Heart left ventricle (tissue), 16 donors: ENCODE results near the gene MCM8. TPM values are rescaled to one million over a fixed set of nuclear protein-coding genes. Genes with fewer than 3 reads are reported as not detected.

ENCODE experiments used
- ATAC-seq, 4 donors: fragments of 200-7000 bp; cut with Tn5 transposase; one replicate each; pipeline ENCODE4 v1.9.1; 2020 to 2022; ENCODE audit warnings: moderate library complexity in 4 of 4, mild to moderate bottlenecking in 3 of 4, moderate number of reproducible peaks in 1 of 4
- DNase-seq, 5 donors: peaks; one replicate each; pipeline ENCODE4 v3.0.0-alpha.2; 2020
- H3K27ac ChIP-seq, 12 donors: fragments of 200-600 bp; sonication (generic) in 4 of 12; one replicate each; pipeline versions ENCODE4 v1.5.0 to v1.8.0; 2016 to 2022; ENCODE audit warnings: mild to moderate bottlenecking in 2 of 12
- H3K27me3 ChIP-seq, 9 donors: fragments of 200-600 bp; sonication (generic) in 2 of 9; one replicate each; pipeline versions ENCODE4 v1.5.1 to v1.8.0; 2016 to 2022; ENCODE audit warnings: mild to moderate bottlenecking in 3 of 9
- H3K36me3 ChIP-seq, 9 donors: fragments of 200-600 bp; sonication (generic) in 2 of 9; one replicate each; pipeline versions ENCODE4 v1.5.0 to v1.8.0; 2018 to 2022; ENCODE audit warnings: mild to moderate bottlenecking in 2 of 9
- H3K4me1 ChIP-seq, 12 donors: fragments of 200-600 bp; sonication (generic) in 4 of 12; one replicate each; pipeline versions ENCODE4 v1.5.0 to v1.8.0; 2016 to 2022; ENCODE audit warnings: mild to moderate bottlenecking in 3 of 12
- H3K4me3 ChIP-seq, 12 donors: fragments of 200-600 bp; sonication (generic) in 4 of 12; one replicate each; pipeline versions ENCODE4 v1.5.0 to v1.8.0; 2017 to 2022; ENCODE audit warnings: mild to moderate bottlenecking in 9 of 12, moderate library complexity in 4 of 12
- H3K9me3 ChIP-seq, 12 donors: fragments of 200-600 bp; sonication (generic) in 4 of 12; one replicate each; pipeline versions ENCODE4 v1.5.0 to v1.8.0; 2016 to 2022; ENCODE audit warnings: mild to moderate bottlenecking in 1 of 12
- CTCF ChIP-seq, 12 donors: fragments of 200-600 bp; sonication (generic) in 4 of 12; IDR thresholded peaks; one replicate each; pipeline versions ENCODE4 v1.5.0 to v1.8.0; 2018 to 2022; ENCODE audit warnings: antibody characterized with exemption in 12 of 12, mild to moderate bottlenecking in 5 of 12
- POLR2A ChIP-seq, 2 donors: fragments of 450-650 bp; IDR thresholded peaks; one replicate each; pipeline ENCODE4 v1.6.1; 2017; ENCODE audit warnings: antibody characterized with exemption in 2 of 2, mild to moderate bottlenecking in 2 of 2, moderate library complexity in 2 of 2
- WGBS, 4 donors: extraction: QIAGEN DNeasy Blood & Tissue Kit in 2 of 4; methylation state at CpG; one replicate each; pipeline versions ENCODE4 v1.1.5 to v1.1.7; 2013 to 2018; 5-methylcytosine and 5-hydroxymethylcytosine counted together
- intact Hi-C, 10 donors: fragments of 100-400 bp; cut with DNase I; formaldehyde crosslinking; loops; one replicate each; pipeline versions ENCODE4 v1.11.1 to v1.14.2; 2022
- polyA plus RNA-seq, 2 donors: library from polyadenylated mRNA; stranded (reverse); fragments of 200-250 nt; gene quantifications; one replicate each; pipeline ENCODE4 v1.2.3, GENCODE V29; 2013
- total RNA-seq, 9 donors: library from RNA; depleted of rRNA in 2 of 9; stranded (reverse); fragments of >200 nt in 2 of 9; fragmentation: NEBNext Ultra II Directional in 3 of 9; extraction: Animal tissue kit (Norgen Biotek cat#: 25700) in 3 of 9; gene quantifications; one replicate each; pipeline versions ENCODE4 v1.1.0 to v1.2.4, GENCODE V29; 2016 to 2023
- donor health status: ischemic (EF 13 %, LVEDD 7.1; RV severe dilation, severe dysfunction).
- donor health status: healthy with polysubstance abuse.
- donor health status: DM: no; HTN: yes; CAD: no.
- donor health status: DM: no; HTN: no; CAD: no.
- donor health status: ischemic (EF 25% LVEDD 6.9; RV normal size, moderate dysfunction).
- donor health status: ischemic (EF 25% LVEDD 5.7; RV mildly dilated, moderate dysfunction).
- donor health status: healthy.
- donor health status: DM: yes; HTN: yes; CAD: no.
- donor health status: ischemic (EF 35%, LVEDD 5.7; RV mildly dilated, moderate dysfunction).
- donor health status: nonischemic (EF 11% LVEDD 7.7; RV severe dilation, severe dysfunction).
- donor health status: DM: yes; HTN: yes; CAD: no.
- donor health status: PGD.
- donor health status: ischemic (EF 29% LVEDD 5.4; RV normal size, mild dysfunction).
- donor health status: nonischemic (EF 23%, LVEDD 6.1; RV moderate dilation, normal function).

The MCM8 gene
- total and polyA plus RNA-seq, 11 donors, result 1.8 to 8.7 (median 6.5) TPM

- Histone ChIP-seq H3K4me1 (peaks cover 0 to 28% (median 15%) of the 10 kb centered on the region in 12 donors), H3K36me3 (peaks cover 0 to 77% (median 65%) of the 10 kb centered on the region in 9 donors), H3K9me3 (no peaks in the 10 kb centered on the region), H3K27ac (no peak overlapping the region), H3K4me3 (no peak overlapping the region), H3K27me3 (no peaks in the 10 kb centered on the region)
- WGBS, 4 donors, result 85 to 93% (median 91%) methylated on average over 5 of the region's 5 CpGs
- DNase-seq (no peak), ATAC-seq (no peak)
- intact Hi-C loops, result no loop called here
- no peak for TF ChIP-seq CTCF (IDR thresholded peaks at IDR 0.05)
- no peak for TF ChIP-seq POLR2A (IDR thresholded peaks at IDR 0.05)
These were observed 61.7 kb downstream of the MCM8 start for GRCh38 chr20:6012179-6012578.

- TF ChIP-seq POLR2A (IDR thresholded peaks at IDR 0.05) (no peak), CTCF (IDR thresholded peaks at IDR 0.05) (no peak)
- intact Hi-C loops, result no loop called here
- H3K4me1 ChIP-seq, result peaks cover 0 to 13% (median 0%) of the 10 kb centered on the region in 12 donors
- ATAC-seq (no peak), DNase-seq (no peak)
- H3K27me3 ChIP-seq, result no peaks in the 10 kb centered on the region
- H3K4me3 ChIP-seq, result no peak overlapping the region
- H3K36me3 ChIP-seq, result peaks cover 0 to 90% (median 70%) of the 10 kb centered on the region in 9 donors
- H3K9me3 ChIP-seq, result no peaks in the 10 kb centered on the region
- 67 to 81% (median 74%) methylated on average over 3 of the region's 3 CpGs for WGBS, 4 donors
- no peak overlapping the region for H3K27ac ChIP-seq
These were observed 63.6 kb downstream of the MCM8 start for GRCh38 chr20:6014017-6014416.

- TF ChIP-seq POLR2A (IDR thresholded peaks at IDR 0.05) (no peak), CTCF (IDR thresholded peaks at IDR 0.05) (no peak)
- DNase-seq (no peak), ATAC-seq (no peak)
- intact Hi-C loops, result no loop called here
- H3K36me3 ChIP-seq, result peaks cover 0 to 85% (median 67%) of the 10 kb centered on the region in 9 donors
- H3K4me1 ChIP-seq, result peaks cover 0 to 8% (median 0%) of the 10 kb centered on the region in 12 donors
- H3K9me3 ChIP-seq, result no peaks in the 10 kb centered on the region
- H3K4me3 ChIP-seq, result no peak overlapping the region
- WGBS, 4 donors, result 80 to 89% (median 85%) methylated on average over 4 of the region's 4 CpGs
- no peak overlapping the region for H3K27ac ChIP-seq
- H3K27me3 ChIP-seq, result no peaks in the 10 kb centered on the region
These were observed 64.5 kb downstream of the MCM8 start for GRCh38 chr20:6014957-6015356.

- TF ChIP-seq POLR2A (IDR thresholded peaks at IDR 0.05) (no peak), CTCF (IDR thresholded peaks at IDR 0.05) (no peak)
- H3K4me1 ChIP-seq, result peaks cover 0 to 5% (median 0%) of the 10 kb centered on the region in 12 donors
- H3K27me3 ChIP-seq, result no peaks in the 10 kb centered on the region
- DNase-seq (no peak), ATAC-seq (no peak)
- no peak overlapping the region for H3K4me3 ChIP-seq
- H3K36me3 ChIP-seq, result peaks cover 0 to 65% (median 49%) of the 10 kb centered on the region in 9 donors
- intact Hi-C loops, result no loop called here
- H3K9me3 ChIP-seq, result no peaks in the 10 kb centered on the region
- no peak overlapping the region for H3K27ac ChIP-seq
These were observed 67.0 kb downstream of the MCM8 start for GRCh38 chr20:6017467-6017866.
